ENCODE data around the gene HPDL.
"Not testable (repeated sequence)": the region's sequence is repeated elsewhere in the genome, so short reads cannot be mapped to it uniquely, and the experiment has no call there.

HPDL gene

GRCh38 chr1:45326627-45327623, at the start of gene HPDL:
Gene HPDL (plus strand): TSS chr1:45326895. CDS start chr1:45327149, 254 bp downstream.
- peak within 1 kb of the TSS; percentile 90 for H3K27ac Mint-ChIP-seq
- H3K9me3 Mint-ChIP-seq: no peaks in the 10 kb centered on the region
- peaks cover 45% of the 10 kb centered on the region for H3K36me3 Mint-ChIP-seq (ENCODE audit: low read depth)
- peaks cover 30% of the 10 kb centered on the region for H3K4me1 Mint-ChIP-seq (ENCODE audit: low read depth)
- peak; percentile 86 for DNase-seq
- peak within 1 kb of the TSS; percentile 92 for H3K4me3 Mint-ChIP-seq
- H3K27me3 Mint-ChIP-seq: no peaks in the 10 kb centered on the region

GRCh38 chr1:45282351-45282750, 44.3 kb upstream of the HPDL start:
- Mint-ChIP-seq H3K4me3 (no peak overlapping the region), H3K4me1 (ENCODE audit: low read depth) (no peaks in the 10 kb centered on the region), H3K27ac (no peak overlapping the region), H3K27me3 (peaks cover 3% of the 10 kb centered on the region), H3K9me3 (no peaks in the 10 kb centered on the region), H3K36me3 (ENCODE audit: low read depth) (no peaks in the 10 kb centered on the region)
- DNase-seq: no peak

- not testable (repeated sequence) for H3K4me3 Mint-ChIP-seq; H3K36me3 Mint-ChIP-seq (ENCODE audit: low read depth); H3K9me3 Mint-ChIP-seq; H3K27me3 Mint-ChIP-seq; DNase-seq; H3K4me1 Mint-ChIP-seq (ENCODE audit: low read depth); H3K27ac Mint-ChIP-seq
Measured at GRCh38 chr1:45284858-45285257, 41.8 kb upstream of the HPDL start.

GRCh38 chr1:45286521-45286920, 40.2 kb upstream of the HPDL start:
- not testable (repeated sequence) for H3K27ac Mint-ChIP-seq, H3K9me3 Mint-ChIP-seq

DNA sequence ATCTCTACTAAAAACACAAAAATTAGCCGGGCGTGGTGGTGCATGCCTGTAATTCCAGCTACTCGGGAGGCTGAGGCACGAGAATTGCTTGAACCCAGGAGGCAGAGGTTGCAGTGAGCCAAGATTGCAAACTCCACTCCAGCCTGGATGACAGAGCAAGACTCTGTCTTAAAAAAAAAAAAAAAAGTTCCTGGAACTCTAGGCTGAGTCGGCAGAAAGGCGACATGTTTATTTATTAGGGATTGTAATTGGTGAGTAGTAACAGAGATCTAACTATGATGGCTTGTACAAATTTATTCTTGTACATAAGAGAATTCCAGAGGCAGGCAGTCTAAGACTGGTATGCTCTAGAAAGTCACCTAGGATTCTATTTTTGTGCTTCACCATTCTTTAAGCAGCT, 35.7 kb upstream of the HPDL start:
- not testable (repeated sequence) for H3K4me3 Mint-ChIP-seq; H3K27ac Mint-ChIP-seq; H3K4me1 Mint-ChIP-seq (ENCODE audit: low read depth); H3K9me3 Mint-ChIP-seq; DNase-seq; H3K36me3 Mint-ChIP-seq (ENCODE audit: low read depth); H3K27me3 Mint-ChIP-seq

More at GRCh38 chr1:45286521-45286920, 40.2 kb upstream of the HPDL start:
- DNase-seq; H3K4me1 Mint-ChIP-seq (ENCODE audit: low read depth); H3K36me3 Mint-ChIP-seq (ENCODE audit: low read depth); H3K27me3 Mint-ChIP-seq; H3K4me3 Mint-ChIP-seq: not testable (repeated sequence)

DNA sequence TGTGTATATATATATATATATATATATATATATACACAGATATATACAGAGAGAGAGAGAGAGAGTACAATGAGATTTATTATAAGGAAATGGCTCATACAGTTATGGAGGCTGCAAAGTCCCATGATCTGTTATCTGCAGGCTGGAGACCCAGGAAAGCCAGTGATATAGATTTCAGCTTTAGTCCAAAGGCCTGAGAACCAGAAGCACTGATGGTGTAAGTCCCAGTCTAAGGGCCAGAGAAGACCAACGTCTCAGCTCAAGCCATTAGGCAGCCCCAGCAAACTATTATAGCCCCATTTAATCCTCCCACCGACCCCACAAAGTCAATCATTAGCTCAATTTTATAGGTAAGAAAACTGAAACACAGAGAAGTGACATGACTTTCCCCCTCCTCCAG, 35.0 kb upstream of the HPDL start:
- Mint-ChIP-seq H3K4me3 (no peak overlapping the region), H3K9me3 (no peaks in the 10 kb centered on the region), H3K27ac (no peak overlapping the region), H3K27me3 (no peaks in the 10 kb centered on the region), H3K4me1 (ENCODE audit: low read depth) (no peaks in the 10 kb centered on the region), H3K36me3 (ENCODE audit: low read depth) (no peaks in the 10 kb centered on the region)
- DNase-seq: no peak

DNA sequence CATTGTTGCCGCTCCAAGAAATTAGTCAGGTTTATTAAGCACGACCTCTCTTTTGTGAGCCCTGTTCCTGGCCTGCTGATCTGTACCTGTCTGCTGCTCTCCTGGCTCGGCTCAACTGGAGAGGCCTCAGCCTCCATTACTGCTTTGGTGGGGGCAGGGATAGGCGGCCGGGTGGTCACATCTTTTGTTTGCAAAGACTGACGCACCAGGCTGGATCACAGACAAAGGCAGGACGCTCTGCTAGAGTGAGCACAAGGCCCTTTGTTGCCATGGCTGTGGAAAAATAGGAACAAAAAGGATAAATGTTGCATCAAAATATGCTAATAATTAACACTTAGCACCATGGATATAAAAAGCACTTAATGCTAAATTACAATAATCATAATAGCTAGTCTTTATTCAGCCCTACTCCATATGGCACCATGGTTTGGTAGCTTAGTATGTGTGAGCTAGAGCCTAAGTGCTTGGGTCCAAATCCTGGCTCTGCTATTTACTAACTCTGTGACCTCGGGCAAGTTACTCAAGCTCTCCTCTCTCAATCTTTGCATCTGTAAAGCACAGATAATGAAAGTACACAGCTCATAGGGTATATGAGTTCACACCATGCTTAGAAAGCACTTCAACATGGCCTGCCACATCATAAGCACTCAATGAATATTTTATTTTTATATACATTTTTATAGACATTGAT, 28.9 kb upstream of the HPDL start:
- Mint-ChIP-seq H3K9me3 (no peaks in the 10 kb centered on the region), H3K27me3 (no peaks in the 10 kb centered on the region), H3K4me1 (ENCODE audit: low read depth) (peaks cover 11% of the 10 kb centered on the region), H3K27ac (no peak overlapping the region), H3K4me3 (no peak overlapping the region), H3K36me3 (ENCODE audit: low read depth) (no peaks in the 10 kb centered on the region)
- no peak for DNase-seq

DNA sequence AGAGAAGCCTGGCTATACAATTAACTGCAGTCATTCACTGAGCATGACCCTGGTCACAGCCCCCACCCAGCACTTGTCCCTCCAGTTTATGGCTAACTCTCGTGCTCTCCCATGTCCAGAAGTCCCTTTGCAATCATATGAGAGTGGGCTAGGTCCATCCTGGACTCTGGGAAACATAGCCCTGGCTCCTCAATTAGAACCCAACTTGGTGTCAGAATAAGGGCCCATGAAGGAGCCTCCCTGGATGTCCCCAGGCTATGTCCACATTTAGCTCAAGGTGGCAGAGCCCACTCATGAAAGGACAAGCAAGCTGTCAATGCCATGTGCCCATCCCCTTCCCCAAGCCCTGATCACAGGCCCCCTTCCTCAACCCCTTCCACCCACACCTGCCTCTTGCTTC, 27.4 kb upstream of the HPDL start:
- Mint-ChIP-seq H3K4me3 (no peak overlapping the region), H3K27me3 (no peaks in the 10 kb centered on the region), H3K4me1 (ENCODE audit: low read depth) (peaks cover 13% of the 10 kb centered on the region), H3K9me3 (no peaks in the 10 kb centered on the region), H3K27ac (no peak overlapping the region), H3K36me3 (ENCODE audit: low read depth) (peaks cover 4% of the 10 kb centered on the region)
- no peak for DNase-seq

DNA sequence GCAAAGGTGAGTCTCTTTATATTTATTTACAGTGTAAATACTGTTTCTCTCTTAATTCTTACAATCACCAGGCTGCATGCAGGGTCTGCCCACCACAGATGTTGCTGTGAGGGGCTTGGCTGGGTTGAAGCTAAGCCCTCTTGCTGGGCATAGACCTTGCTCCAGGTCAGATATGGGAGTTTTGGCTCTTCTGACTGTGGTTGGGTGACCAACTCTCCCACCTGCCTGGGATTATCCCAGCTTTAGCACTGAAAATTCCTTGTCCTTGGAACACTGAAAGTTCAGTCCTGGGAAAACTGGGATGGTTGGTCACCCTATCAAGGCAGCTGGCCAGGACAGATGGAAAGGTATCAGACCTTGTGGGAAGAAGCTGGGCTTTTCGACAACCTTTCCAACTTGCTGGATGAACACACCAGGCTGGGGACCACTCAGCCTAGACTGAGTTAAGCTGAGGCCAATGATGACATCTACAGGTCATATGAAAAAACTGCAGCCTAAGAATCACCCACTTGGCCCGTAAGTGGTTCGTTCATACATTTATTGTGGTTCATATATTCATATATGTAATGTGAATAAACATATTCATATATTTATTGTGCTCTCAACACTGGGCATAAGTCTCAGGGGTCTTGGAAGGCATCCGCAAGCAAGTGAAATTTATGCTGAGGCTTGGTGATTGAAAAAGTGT, 26.6 kb upstream of the HPDL start:
- Mint-ChIP-seq H3K36me3 (ENCODE audit: low read depth) (peaks cover 6% of the 10 kb centered on the region), H3K4me1 (ENCODE audit: low read depth) (peaks cover 22% of the 10 kb centered on the region), H3K27ac (no peak overlapping the region), H3K27me3 (no peaks in the 10 kb centered on the region), H3K9me3 (no peaks in the 10 kb centered on the region), H3K4me3 (no peak overlapping the region)
- peak; percentile 39 for DNase-seq

DNA sequence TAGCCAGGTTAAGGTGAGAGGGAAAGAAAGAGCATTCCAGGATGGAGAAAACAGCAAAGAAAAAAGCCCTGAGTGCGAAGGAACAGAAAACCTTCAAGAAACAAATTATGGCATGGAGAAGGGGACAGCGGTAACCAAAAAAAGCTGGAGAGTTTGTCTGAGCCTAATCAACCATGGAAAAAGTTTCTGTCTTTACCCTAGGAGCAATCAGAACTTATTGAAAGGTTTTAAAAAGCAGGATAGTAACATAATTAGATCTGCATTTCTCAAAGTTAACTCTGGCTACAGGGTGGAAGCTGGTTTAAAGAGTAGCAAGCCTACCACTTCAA, 26.1 kb upstream of the HPDL start:
- no peak for DNase-seq
- Mint-ChIP-seq H3K27me3 (no peaks in the 10 kb centered on the region), H3K36me3 (ENCODE audit: low read depth) (peaks cover 6% of the 10 kb centered on the region), H3K4me3 (no peak overlapping the region), H3K9me3 (no peaks in the 10 kb centered on the region), H3K4me1 (ENCODE audit: low read depth) (peaks cover 27% of the 10 kb centered on the region), H3K27ac (no peak overlapping the region)

GRCh38 chr1:45302505-45303150, 24.1 kb upstream of the HPDL start:
- Mint-ChIP-seq H3K4me1 (ENCODE audit: low read depth) (peaks cover 44% of the 10 kb centered on the region), H3K4me3 (peak overlapping the region; percentile 89), H3K27me3 (no peaks in the 10 kb centered on the region), H3K27ac (peak overlapping the region; percentile 97), H3K36me3 (ENCODE audit: low read depth) (peaks cover 6% of the 10 kb centered on the region), H3K9me3 (no peaks in the 10 kb centered on the region)
- DNase-seq: no peak

DNA sequence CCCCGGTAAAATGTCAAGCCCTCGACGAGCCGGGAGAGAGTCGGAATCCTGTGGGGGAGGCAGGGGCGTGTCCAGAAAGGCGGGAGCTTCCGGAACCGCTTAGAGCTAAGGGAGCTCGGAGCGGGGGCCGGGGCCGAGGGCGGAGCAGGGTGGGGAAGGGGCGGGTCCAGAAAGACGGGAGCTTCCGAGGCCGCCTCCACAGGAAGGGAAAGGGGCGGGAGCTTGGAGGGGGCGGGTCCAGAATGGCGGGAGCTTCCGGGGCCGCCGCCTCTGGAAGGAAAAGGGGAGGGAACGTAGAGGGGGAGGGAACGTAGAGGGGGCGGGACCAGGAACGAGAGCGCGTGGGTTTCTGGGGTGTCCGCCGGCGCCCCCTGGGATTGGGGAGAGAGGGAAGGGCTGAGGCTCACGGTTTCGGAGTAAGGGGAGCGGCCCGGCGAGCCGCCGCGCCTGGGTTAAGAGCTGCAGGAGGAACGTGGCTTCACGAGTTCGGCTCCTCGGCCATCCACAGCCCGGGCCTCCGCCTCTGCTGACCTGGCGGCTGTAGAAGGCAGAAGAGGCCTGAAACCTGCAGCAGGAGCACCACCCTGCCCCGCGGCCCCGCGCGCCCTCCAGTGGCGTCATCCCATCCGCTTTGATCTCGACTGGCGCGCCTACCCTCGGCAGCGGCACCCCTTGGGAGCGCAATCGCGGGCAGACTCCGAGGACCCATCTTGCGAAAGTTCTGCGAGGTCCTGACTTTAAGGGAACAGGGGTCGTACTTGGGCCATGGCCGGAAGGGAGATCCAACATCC, 23.0 kb upstream of the HPDL start:
- Mint-ChIP-seq H3K4me3 (peak overlapping the region; percentile 89), H3K27me3 (no peaks in the 10 kb centered on the region), H3K4me1 (ENCODE audit: low read depth) (peaks cover 44% of the 10 kb centered on the region), H3K9me3 (no peaks in the 10 kb centered on the region), H3K36me3 (ENCODE audit: low read depth) (peaks cover 6% of the 10 kb centered on the region), H3K27ac (peak overlapping the region; percentile 97)
- DNase-seq: peak; percentile 98

GRCh38 chr1:45304311-45305081, 22.2 kb upstream of the HPDL start:
- Mint-ChIP-seq H3K36me3 (ENCODE audit: low read depth) (peaks cover 6% of the 10 kb centered on the region), H3K27me3 (no peaks in the 10 kb centered on the region), H3K9me3 (no peaks in the 10 kb centered on the region), H3K4me1 (ENCODE audit: low read depth) (peaks cover 44% of the 10 kb centered on the region), H3K4me3 (peak overlapping the region; percentile 89), H3K27ac (peak overlapping the region; percentile 97)
- DNase-seq: peak; percentile 39
